SK-N-SH (cell line): Measurements from ENCODE around the gene SEM1. TPM values are rescaled to one million over a fixed set of nuclear protein-coding genes. Genes with fewer than 3 reads are reported as not detected.

Experiments used
- CTCF ChIA-PET: fragments of 300-600, 350-600 bp; formaldehyde crosslinking; extraction: SDS; loops from one replicate; lab custom pipeline; 2021; lab: Yijun Ruan, JAX
- POLR2A ChIA-PET: fragments of 350-600 bp; sonication (Branson Sonifier 250); formaldehyde crosslinking; extraction: SDS; loops from one replicate; lab custom pipeline; 2020; ENCODE audit warnings: antibody characterized with exemption, inconsistent platforms; lab: Yijun Ruan, JAX
- DNase-seq: peaks from one replicate; pipeline ENCODE4 v3.0.0; 2012
- H2AFZ ChIP-seq: fragments of 200-600 bp; sonication (generic); 2 replicates; pipeline ENCODE4 v1.8.1; 2016; ENCODE audit warnings: antibody characterized with exemption, mild to moderate bottlenecking, low read depth
- H3F3A ChIP-seq: fragments of 200-600 bp; sonication (generic); replicated peaks from 2 replicates; pipeline ENCODE3; 2016; ENCODE audit warnings: antibody characterized with exemption, mild to moderate bottlenecking; ENCODE audit not compliant: insufficient read depth
- H3K27ac ChIP-seq, 2 experiments: fragments of 200-500 bp in 1 of 2; fragments of 200-600 bp in 1 of 2; sonication (Bioruptor generic) in 1 of 2; sonication (generic), shearing (Covaris generic) in 1 of 2; 2 replicates each; pipeline versions ENCODE4 v1.5.1 to v1.6.1; 2014 to 2016; ENCODE audit warnings: low read depth in 2 of 2, inconsistent platforms in 1 of 2, low read length in 1 of 2, mild to moderate bottlenecking in 1 of 2, mixed read lengths in 1 of 2
- H3K27me3 ChIP-seq: fragments of 200-600 bp; sonication (generic), shearing (Covaris generic); 2 replicates; pipeline ENCODE4 v1.6.1; 2016; ENCODE audit warnings: mixed run types; ENCODE audit not compliant: insufficient read depth
- H3K36me3 ChIP-seq, 2 experiments: fragments of 200-500 bp in 1 of 2; fragments of 200-600 bp in 1 of 2; sonication (Bioruptor generic) in 1 of 2; sonication (generic) in 1 of 2; replicated peaks in 1 of 2; 2 replicates each; pipeline versions ENCODE3 to v1.5.1; 2014 to 2016; ENCODE audit warnings: low read length in 1 of 2, mild to moderate bottlenecking in 1 of 2; ENCODE audit not compliant: insufficient read depth in 2 of 2, control insufficient read depth in 1 of 2
- H3K4me1 ChIP-seq, 2 experiments: fragments of 200-500 bp in 1 of 2; fragments of 200-600 bp in 1 of 2; sonication (Bioruptor generic) in 1 of 2; sonication (generic), shearing (Covaris generic) in 1 of 2; 2 replicates each; pipeline versions ENCODE4 v1.5.1 to v1.6.1; 2014 to 2016; ENCODE audit warnings: low read depth in 1 of 2, low read length in 1 of 2, mixed run types in 1 of 2; ENCODE audit not compliant: insufficient read depth in 2 of 2, control insufficient read depth in 1 of 2
- H3K4me2 ChIP-seq: fragments of 200-600 bp; sonication (generic), shearing (Covaris generic); 2 replicates; pipeline ENCODE4 v1.6.1; 2017; ENCODE audit warnings: mixed run types
- H3K4me3 ChIP-seq, 2 experiments: fragments of 200-500 bp in 1 of 2; fragments of 200-600 bp in 1 of 2; sonication (Bioruptor generic) in 1 of 2; sonication (generic), shearing (Covaris generic) in 1 of 2; 2 replicates each; pipeline versions ENCODE4 v1.5.1 to v1.8.1; 2014 to 2016; ENCODE audit warnings: low read depth in 2 of 2, inconsistent platforms in 1 of 2, low read length in 1 of 2, mild to moderate bottlenecking in 1 of 2, mixed read lengths in 1 of 2, moderate library complexity in 1 of 2
- H3K79me2 ChIP-seq: fragments of 200-600 bp; sonication (generic); 2 replicates; pipeline ENCODE4 v1.8.1; 2017; ENCODE audit warnings: mild to moderate bottlenecking; ENCODE audit not compliant: insufficient read depth
- H3K9ac ChIP-seq: fragments of 200-600 bp; sonication (generic); 2 replicates; pipeline ENCODE4 v1.6.1; 2017; ENCODE audit warnings: mixed run types
- H3K9me2 ChIP-seq: fragments of 200-600 bp; sonication (generic); 2 replicates; pipeline ENCODE4 v1.6.1; 2017; ENCODE audit warnings: mixed run types
- H3K9me3 ChIP-seq: fragments of 200-600 bp; sonication (generic); 2 replicates; pipeline ENCODE4 v1.6.1; 2017; ENCODE audit warnings: mixed run types, mild to moderate bottlenecking, moderate library complexity
- H4K20me1 ChIP-seq: fragments of 200-600 bp; sonication (generic); 2 replicates; pipeline ENCODE4 v1.6.1; 2017; ENCODE audit warnings: mild to moderate bottlenecking, mixed run types; ENCODE audit not compliant: insufficient read depth
- CHD2 ChIP-seq: fragments of 150-350 bp; IDR thresholded peaks from 2 replicates; pipeline ENCODE4 v1.6.1; 2018; ENCODE audit warnings: low read length; ENCODE audit not compliant: partially characterized antibody
- CTCF ChIP-seq: fragments of 200-600 bp; sonication (generic); IDR thresholded peaks from 2 replicates; pipeline ENCODE4 v1.6.1; 2017; ENCODE audit warnings: antibody characterized with exemption, mild to moderate bottlenecking, moderate library complexity
- EP300 ChIP-seq, 2 experiments: IDR thresholded peaks; 2 replicates each; pipeline versions ENCODE4 v1.4.0 to v1.6.1; 2012; ENCODE audit warnings: borderline replicate concordance in 1 of 2, low read depth in 1 of 2, low read length in 1 of 2
- EZH2phosphoT487 ChIP-seq: fragments of 200-600 bp; sonication (generic); IDR thresholded peaks from 2 replicates; pipeline ENCODE4 v1.6.1; 2017; ENCODE audit warnings: low read depth, mixed run types, mild to moderate bottlenecking, antibody characterized with exemption, moderate library complexity, borderline replicate concordance
- GATA2 ChIP-seq: sonication (generic); formaldehyde crosslinking; IDR thresholded peaks from 2 replicates; pipeline ENCODE4 v1.5.0; 2020; ENCODE audit warnings: mild to moderate bottlenecking, missing genetic modification reagents
- JUND ChIP-seq: IDR thresholded peaks from 2 replicates; pipeline ENCODE4 v1.4.0; 2012
- MEF2A ChIP-seq: IDR thresholded peaks from 2 replicates; pipeline ENCODE4 v1.4.0; 2012; ENCODE audit warnings: low read depth, borderline replicate concordance
- NRF1 ChIP-seq: IDR thresholded peaks from 2 replicates; pipeline ENCODE4 v1.6.1; 2012; ENCODE audit warnings: low read depth, mild to moderate bottlenecking, low read length
- POLR2AphosphoS5 ChIP-seq: IDR thresholded peaks from 2 replicates; pipeline ENCODE4 v1.6.1; 2012; ENCODE audit warnings: low read depth, low read length
- RFX5 ChIP-seq: IDR thresholded peaks from 2 replicates; pipeline ENCODE4 v1.6.1; 2012; ENCODE audit warnings: mild to moderate bottlenecking, improper control_type of control experiment, low read length
- SIN3A ChIP-seq: IDR thresholded peaks from 2 replicates; pipeline ENCODE4 v1.6.1; 2012; ENCODE audit warnings: low read depth, mild to moderate bottlenecking, low read length, moderate library complexity, borderline replicate concordance
- SMC3 ChIP-seq: IDR thresholded peaks from 2 replicates; pipeline ENCODE4 v1.6.1; 2012; ENCODE audit warnings: low read depth, low read length, improper control_type of control experiment
- TEAD4 ChIP-seq: IDR thresholded peaks from 2 replicates; pipeline ENCODE4 v1.4.0; 2012; ENCODE audit warnings: mild to moderate bottlenecking, borderline replicate concordance; ENCODE audit not compliant: insufficient read depth
- YY1 ChIP-seq: IDR thresholded peaks from 2 replicates; pipeline ENCODE4 v1.4.0; 2012; ENCODE audit warnings: low read depth, mild to moderate bottlenecking
- ZBTB33 ChIP-seq: IDR thresholded peaks from 2 replicates; pipeline ENCODE4 v1.4.0; 2012; ENCODE audit warnings: low read depth, borderline replicate concordance
- WGBS: methylation state at CpG from one replicate; pipeline ENCODE4 v1.1.6; 2017; ENCODE audit warnings: low lambda C conversion rate; 5-methylcytosine and 5-hydroxymethylcytosine counted together
- polyA plus RNA-seq, 3 experiments: library from polyadenylated mRNA; depleted of rRNA; stranded (reverse); fragments of >200 nt; gene quantifications; 2 replicates each; pipeline ENCODE4 v1.2.3, GENCODE V29; 2012
- TF ChIP-seq, protein P1 (sequence below): fragments of 150-350 bp; IDR thresholded peaks from 2 replicates; pipeline ENCODE4 v1.6.1; 2016; ENCODE audit warnings: mild to moderate bottlenecking, low read depth, low read length

The SEM1 gene
- polyA plus RNA-seq, 1 of the 3 experiments (the other 2 are of a cell fraction), result 56.3 TPM

- 95% methylated on average over 4 of the region's 4 CpGs for WGBS
- Histone ChIP-seq H3F3A (no peaks in the 10 kb centered on the region), H3K9me2 (0 out of 2 replicates have a peak, but pooled peaks cover 4% of the 10 kb centered on the region), H3K4me3 (peak overlapping the region; percentile 82 to 97; a peak in 3 of 4 replicates), H3K27ac (no peak overlapping the region), H2AFZ (no peak overlapping the region), H3K36me3 (peaks cover 11 to 31% of the 10 kb centered on the region in 2 experiments), H3K79me2 (peaks cover 65% of the 10 kb centered on the region), H4K20me1 (peaks cover 53% of the 10 kb centered on the region), H3K4me1 (peaks cover 7 to 12% of the 10 kb centered on the region in 2 experiments; a peak in 2 of 4 replicates), H3K27me3 (no peaks in the 10 kb centered on the region), H3K4me2 (peak overlapping the region; percentile 79), H3K9me3 (peaks cover 6% of the 10 kb centered on the region; the same call in 1 of the 2 replicates)
- DNase-seq, result no peak
- ChIA-PET POLR2A (interaction anchor here (1.3 kb wide), 1 partner anchor 298 kb away, joined by 3 read pairs; no protein-coding TSS in a partner anchor), CTCF (interaction anchor here (1.2 to 1.7 kb wide), 4 partner anchors 181 to 483 kb away, joined by 3 to 7 read pairs (median 4); no protein-coding TSS in a partner anchor)
- TF ChIP-seq JUND (no peak), NRF1 (no peak), YY1 (no peak), CTCF (no peak), SMC3 (no peak), CHD2 (no peak), EP300 (IDR thresholded peaks at IDR 0.05; ENCODE audit: borderline replicate concordance in 1 of 2, low read depth in 1 of 2, low read length in 1 of 2) (no peak), MEF2A (no peak), GATA2 (CRISPR knock-in tag) (no peak), TEAD4 (no peak), ZBTB33 (no peak), EZH2phosphoT487 (no peak), RFX5 (no peak), SIN3A (no peak), POLR2AphosphoS5 (no peak)
- TF ChIP-seq, protein P1, sequence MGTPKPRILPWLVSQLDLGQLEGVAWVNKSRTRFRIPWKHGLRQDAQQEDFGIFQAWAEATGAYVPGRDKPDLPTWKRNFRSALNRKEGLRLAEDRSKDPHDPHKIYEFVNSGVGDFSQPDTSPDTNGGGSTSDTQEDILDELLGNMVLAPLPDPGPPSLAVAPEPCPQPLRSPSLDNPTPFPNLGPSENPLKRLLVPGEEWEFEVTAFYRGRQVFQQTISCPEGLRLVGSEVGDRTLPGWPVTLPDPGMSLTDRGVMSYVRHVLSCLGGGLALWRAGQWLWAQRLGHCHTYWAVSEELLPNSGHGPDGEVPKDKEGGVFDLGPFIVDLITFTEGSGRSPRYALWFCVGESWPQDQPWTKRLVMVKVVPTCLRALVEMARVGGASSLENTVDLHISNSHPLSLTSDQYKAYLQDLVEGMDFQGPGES, result no peak
- TF ChIP-seq, all 33 proteins: peak for 0
- peak overlapping the region; percentile 88 for H3K9ac ChIP-seq
These were observed 1.5 kb downstream of the SEM1 start for GRCh38 chr7:96707901-96708774.
